Measurements from ENCODE around the gene FIGLA.

DNA sequence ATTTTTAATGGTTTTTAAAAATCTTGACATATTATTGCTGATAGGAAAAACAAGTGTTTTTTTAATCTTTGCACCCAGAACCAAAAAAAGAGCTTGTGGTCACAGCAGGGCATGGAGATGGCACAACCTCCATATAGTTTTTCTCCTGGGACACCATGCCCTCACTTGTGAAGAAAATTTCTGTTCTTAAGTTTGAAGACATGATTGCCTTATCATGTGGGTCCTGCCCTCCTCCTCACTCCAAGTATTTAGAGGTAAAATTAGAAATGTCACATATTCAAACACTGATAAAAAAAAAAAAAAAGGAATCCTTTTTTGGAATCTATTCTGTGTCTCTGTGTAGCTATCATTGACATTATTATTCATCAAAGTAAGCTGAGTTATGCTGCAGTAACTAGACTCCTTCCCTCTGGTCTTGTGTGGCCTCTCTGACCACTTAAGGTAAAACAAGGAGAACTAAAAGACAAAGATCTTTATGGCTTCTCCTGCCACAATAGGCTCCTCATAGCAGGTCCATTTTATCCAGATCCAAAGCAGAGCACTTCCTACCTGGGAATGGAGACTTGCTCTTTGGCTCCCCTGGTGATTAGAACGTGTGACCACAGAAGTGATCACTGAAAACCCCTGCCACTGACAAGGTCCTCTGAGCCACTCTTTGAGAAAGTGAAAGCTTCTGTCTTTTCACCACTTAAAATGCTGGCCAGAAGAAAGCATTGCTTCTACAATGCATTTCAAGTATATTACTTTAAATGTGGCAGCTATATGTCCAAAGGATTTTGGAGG, 42.2 kb downstream of the FIGLA start:
- TF ChIP-seq EZH2 (IDR thresholded peaks at IDR 0.05; ENCODE audit: insufficient read depth, poor library complexity, severe bottlenecking) (no peak), EZH2phosphoT487 (IDR thresholded peaks at IDR 0.05; ENCODE audit: insufficient read depth, low read depth) (no peak)
